DOHH2 (cell line): ENCODE data around the gene GLIPR1L1.

Source experiments
- CTCF ChIP-seq: fragments of 200-600 bp; sonication (generic); IDR thresholded peaks from one replicate; pipeline ENCODE4 v1.5.1; 2014; ENCODE audit warnings: antibody characterized with exemption, mild to moderate bottlenecking, low read depth, low read length; ENCODE audit not compliant: poor library complexity, severe bottlenecking
- EZH2phosphoT487 ChIP-seq: fragments of 200-600 bp; sonication (generic); IDR thresholded peaks from 2 replicates; pipeline ENCODE4 v1.6.1; 2017; ENCODE audit warnings: borderline replicate concordance, mild to moderate bottlenecking, antibody characterized with exemption, low read length, moderate library complexity, mixed read lengths

DNA sequence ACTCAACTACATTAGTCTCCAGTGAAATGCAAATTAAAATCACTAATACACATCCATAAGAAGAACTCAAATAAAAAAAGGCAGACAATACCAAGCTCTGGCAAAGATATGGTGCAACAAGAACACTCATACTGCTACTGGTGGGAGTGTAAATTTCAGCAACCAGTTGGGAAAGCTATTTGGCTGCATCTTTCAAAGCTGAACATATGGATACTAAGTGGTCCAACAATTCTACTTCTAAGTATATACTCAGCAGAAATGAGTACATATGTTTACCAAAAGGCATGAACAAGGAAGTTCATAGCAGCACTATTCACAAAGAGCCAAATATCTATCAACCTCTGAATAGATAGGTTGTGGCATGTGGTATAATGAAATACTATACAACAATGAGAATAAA is 31.7 kb upstream of the GLIPR1L1 start:
- no peak for TF ChIP-seq CTCF
- TF ChIP-seq EZH2phosphoT487 = no peak
